HEK293T (cell line): Measurements from ENCODE around the gene FARP2.

Experiments
- BHLHE40 ChIP-seq: fragments of 450-650 bp; IDR thresholded peaks from 2 replicates; pipeline ENCODE4 v1.6.1; 2016; ENCODE audit warnings: mild to moderate bottlenecking, moderate library complexity, borderline replicate concordance
- ELF4 ChIP-seq: fragments of 450-650 bp; IDR thresholded peaks from 2 replicates; pipeline ENCODE4 v1.6.1; 2017; ENCODE audit warnings: antibody characterized with exemption
- FOXA1 ChIP-seq: fragments of 450-650 bp; IDR thresholded peaks from 2 replicates; pipeline ENCODE4 v1.6.1; 2016; ENCODE audit warnings: mild to moderate bottlenecking
- HDGF ChIP-seq: fragments of 450-650 bp; IDR thresholded peaks from 2 replicates; pipeline ENCODE4 v1.6.1; 2017; ENCODE audit warnings: antibody characterized with exemption, borderline replicate concordance
- L3MBTL2 ChIP-seq: fragments of 450-650 bp; conservative IDR thresholded peaks from 2 replicates; pipeline ENCODE4 v1.6.1; 2016; ENCODE audit warnings: mild to moderate bottlenecking
- SUZ12 ChIP-seq: fragments of 450-650 bp; IDR thresholded peaks from 2 replicates; pipeline ENCODE4 v1.6.1; 2016; ENCODE audit warnings: mild to moderate bottlenecking
- TARDBP ChIP-seq: fragments of 450-650 bp; IDR thresholded peaks from 2 replicates; pipeline ENCODE4 v1.6.1; 2016

- TF ChIP-seq HDGF (no peak), TARDBP (no peak), BHLHE40 (no peak), ELF4 (no peak), SUZ12 (no peak), L3MBTL2 (no peak), FOXA1 (no peak)
Measured at GRCh38 chr2:241539616-241540374, 183.7 kb downstream of the FARP2 start.
